GM19025 (cell line): ENCODE data around the gene NUBP2.
A peak's percentile ranks its signal among the peaks of the same experiment; 100 is the strongest.

Source experiments
- ATAC-seq: cut with Tn5 transposase; IDR thresholded peaks from one replicate; pipeline ENCODE4 v1.9.1; 2021; ENCODE audit warnings: mild to moderate bottlenecking, low read depth, moderate library complexity; ENCODE audit not compliant: unreplicated experiment

Gene NUBP2

DNA sequence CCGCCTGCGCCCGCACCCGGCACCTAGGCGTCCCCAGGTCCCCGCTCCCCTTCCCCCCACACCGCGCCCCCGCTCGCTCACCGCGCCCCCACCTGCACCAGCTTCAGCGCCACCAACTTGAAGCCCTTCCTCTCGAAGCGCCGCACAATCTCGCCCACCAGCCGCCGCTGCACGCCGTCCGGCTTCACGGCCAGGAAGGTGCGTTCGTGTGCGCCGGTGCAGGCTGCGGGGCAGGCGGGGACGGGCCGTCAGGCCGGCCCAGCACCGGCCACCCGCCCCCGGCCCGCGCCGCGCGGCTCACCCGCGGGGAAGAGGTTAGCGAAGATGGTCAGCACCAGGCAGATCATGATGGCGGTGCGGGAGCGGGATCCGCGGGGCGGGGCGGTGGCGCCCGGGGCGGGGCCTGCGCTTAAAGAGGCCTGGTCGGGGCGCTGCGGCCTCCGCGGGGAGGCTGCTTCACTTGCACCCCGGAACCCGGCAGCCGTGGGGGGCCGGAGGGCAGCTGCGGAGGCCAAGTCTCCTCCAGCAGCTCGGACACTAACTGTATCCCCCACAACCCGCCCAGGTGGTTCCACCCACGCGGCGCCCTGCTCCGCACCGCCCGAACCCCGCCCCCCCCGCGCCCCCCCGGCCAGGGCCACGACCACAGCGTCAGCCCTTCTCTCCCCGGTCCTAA, 11.4 kb upstream of the NUBP2 start, which contains the start of gene NME3:
TSS of gene NME3 (minus strand) at position 356 of the 676 bp plus-strand sequence. CDS start at position 347, 9 bp downstream.
- no peak for ATAC-seq

DNA sequence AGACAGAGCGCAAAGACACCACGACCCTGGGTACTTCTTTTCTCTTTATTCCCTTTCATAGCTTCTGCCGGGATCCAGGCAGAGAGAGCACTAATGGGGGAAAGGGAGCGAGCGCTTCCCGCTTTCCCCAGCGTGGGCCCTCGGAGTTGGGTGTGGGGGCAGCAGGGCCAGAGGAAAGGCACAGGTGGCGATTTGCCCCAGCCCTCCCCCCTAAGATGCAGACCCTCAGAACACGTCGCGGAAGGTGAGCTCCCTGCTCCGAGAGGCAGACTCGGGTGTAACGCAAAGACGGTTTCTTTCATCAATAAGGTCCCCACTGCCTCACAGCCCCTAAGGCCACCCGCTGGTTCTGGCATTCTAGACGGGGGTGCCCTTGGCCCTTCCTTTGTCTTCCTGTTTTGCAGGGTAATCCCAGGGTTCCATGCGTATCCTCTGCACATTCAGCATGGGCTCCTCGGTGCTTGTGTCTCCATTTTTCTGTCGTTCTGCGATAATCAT, 10.8 kb upstream of the NUBP2 start:
- no peak for ATAC-seq

DNA sequence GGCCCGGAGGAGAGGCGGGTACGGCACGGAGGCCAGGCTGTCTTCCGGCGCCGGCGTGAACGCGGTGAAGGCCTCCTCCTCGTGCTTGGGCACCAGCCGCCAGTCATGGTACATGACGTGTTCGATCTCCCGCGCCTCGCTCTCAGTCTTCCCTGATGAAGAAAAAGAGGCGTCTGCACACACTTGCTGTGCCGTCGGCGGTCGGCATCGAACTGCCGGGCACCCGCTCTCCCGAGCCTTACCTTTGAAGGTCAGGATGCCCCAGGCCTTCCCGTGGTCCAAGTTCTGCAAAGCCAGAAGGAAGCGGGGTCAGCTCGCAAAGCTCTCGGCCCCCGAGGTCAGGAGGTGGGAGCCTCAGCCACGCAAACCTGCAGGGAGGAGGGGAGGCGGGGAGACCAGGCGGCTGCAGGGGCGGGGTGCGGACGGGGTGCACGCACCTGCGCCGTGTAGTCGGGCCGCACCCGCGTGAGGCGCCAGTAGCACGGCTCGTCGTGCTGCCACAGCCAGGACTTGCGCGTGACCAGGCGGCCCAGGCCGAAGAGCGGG, 10.3 kb upstream of the NUBP2 start, which contains the start of gene EME2:
TSS of gene EME2 (plus strand) at position 449 of the 546 bp plus-strand sequence. CDS start 418 bp downstream, outside the sequence.
- ATAC-seq, result peak; percentile 5

DNA sequence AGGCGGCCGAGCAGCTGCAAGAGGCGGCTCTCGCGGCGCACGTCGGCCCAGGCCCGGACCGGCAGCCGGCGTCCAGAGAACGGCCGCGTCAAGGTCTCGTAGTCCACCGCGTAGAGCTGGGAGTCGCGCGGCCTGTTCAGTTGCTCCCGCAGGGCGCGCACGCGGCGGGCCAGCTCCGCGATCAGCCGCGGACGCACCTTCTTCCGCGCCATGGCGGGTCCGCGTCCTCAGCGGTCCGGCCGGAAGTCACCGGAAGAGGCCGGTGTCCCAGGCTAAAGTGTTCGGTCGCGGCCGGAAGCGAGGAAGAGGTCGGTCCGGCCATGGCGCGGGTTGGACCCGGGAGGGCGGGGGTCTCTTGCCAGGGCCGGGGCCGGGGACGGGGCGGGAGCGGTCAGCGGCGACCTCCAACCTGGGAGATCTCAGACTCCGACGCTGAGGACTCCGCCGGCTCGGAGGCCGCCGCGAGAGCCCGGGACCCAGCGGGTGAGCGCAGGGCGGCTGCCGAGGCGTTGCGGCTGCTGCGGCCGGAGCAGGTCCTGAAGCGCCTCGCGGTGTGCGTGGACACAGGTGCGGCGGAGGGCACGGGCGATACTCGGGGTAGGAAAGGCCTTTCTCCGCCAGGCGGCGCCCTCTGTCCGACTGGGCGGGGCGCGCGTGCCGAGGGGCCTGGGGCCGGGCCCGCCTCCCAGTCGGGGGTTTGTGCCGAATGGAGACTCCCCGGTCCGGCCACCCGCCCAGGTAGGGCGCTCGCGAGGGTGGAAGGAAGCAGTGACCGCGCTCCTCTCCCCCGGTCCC, 9.7 kb upstream of the NUBP2 start, which contains the start of gene MRPS34:
TSS of gene MRPS34 (minus strand) at position 227 of the 795 bp plus-strand sequence. CDS start at position 212, 15 bp downstream.
- ATAC-seq, result peak; percentile 41

DNA sequence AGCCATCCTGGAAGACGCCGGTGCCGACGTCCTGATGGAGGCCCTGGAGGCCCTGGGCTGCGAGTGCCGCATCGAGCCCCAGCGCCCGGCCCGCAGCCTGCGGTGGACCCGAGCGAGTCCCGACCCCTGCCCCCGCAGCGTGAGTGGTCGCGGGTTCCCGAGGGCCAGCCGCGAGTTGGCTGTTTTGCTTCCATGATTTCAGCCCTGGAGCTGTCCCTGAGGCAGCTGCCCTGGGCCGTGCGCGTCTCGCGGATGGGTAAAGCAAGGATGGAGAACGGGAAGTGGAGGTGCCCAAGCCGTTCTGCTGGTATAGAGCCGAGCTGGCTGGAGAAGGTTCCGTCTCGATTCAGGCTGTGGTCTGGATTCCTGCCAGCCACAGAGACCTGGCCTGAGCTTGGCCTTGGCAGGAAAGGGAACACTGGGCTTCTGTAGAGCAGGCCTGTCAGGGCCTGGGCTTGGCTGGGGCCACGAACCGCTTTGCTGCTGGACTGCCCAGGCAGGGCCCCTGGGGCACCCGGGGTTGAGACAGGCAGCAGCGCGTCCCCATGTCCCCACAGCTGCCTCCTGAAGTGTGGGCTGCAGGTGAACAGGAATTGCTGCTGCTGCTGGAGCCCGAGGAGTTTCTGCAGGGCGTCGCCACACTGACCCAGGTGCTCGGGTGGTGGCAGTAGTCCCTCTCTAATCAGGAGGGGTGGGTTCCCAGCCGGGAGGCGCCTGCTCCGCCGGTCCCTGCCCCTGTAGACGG, 8.9 kb upstream of the NUBP2 start:
- no peak for ATAC-seq

DNA sequence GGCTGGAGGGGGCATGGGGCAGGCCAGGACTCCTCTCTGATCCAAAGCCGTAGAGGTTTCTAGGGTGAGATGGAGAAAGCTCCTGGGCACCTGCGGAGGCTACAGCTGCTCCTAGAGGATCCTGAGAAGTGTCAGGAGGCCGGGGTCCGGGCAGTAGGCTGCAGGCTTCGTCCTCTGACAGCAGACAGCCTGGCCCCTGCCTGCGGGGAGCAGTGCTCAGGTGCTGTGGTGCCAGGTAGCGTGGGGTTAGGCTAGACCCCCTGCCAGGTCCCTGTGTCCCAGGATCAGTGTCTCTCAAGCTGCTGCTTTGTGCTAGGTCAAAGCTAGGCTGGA, 8.3 kb upstream of the NUBP2 start:
- ATAC-seq, result no peak

DNA sequence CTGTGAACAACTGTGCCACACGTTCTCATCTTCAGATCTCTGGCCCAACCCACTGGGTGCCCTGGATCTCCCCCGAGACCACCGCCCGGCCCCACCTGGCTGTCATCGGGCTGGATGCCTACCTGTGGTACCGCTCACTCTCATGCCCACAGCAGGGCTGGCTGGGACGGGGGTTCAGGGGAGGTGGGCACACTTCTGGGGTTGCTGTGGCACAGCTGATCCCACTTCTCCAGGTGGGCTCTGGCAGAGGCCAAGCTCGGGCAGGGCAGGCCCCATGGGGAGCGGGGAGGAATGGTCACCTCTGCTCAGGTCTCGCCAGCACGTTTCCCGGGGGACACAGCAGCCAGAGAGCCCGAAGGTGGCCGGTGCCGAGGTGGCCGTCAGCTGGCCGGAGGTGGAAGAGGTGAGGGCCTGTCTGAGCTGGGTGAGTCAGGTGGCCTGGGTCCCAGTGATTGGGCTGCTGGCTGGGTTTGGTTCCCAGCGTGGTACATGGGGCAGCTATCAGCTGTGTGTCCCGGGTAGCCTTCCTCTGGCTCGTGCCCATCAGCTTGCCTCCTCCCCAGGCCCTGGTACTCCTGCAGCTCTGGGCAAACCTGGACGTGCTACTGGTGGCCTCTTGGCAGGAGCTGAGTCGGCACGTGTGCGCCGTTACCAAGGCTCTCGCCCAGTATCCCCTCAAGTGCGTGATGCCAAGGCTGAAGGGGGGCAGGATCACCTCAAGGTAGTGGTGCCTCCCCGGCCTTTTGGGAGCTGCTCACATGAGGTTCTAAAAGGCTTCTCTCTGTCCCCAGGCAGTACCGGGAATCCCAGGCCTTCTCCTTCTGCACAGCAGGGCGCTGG, 7.5 kb upstream of the NUBP2 start:
- ATAC-seq, result no peak

DNA sequence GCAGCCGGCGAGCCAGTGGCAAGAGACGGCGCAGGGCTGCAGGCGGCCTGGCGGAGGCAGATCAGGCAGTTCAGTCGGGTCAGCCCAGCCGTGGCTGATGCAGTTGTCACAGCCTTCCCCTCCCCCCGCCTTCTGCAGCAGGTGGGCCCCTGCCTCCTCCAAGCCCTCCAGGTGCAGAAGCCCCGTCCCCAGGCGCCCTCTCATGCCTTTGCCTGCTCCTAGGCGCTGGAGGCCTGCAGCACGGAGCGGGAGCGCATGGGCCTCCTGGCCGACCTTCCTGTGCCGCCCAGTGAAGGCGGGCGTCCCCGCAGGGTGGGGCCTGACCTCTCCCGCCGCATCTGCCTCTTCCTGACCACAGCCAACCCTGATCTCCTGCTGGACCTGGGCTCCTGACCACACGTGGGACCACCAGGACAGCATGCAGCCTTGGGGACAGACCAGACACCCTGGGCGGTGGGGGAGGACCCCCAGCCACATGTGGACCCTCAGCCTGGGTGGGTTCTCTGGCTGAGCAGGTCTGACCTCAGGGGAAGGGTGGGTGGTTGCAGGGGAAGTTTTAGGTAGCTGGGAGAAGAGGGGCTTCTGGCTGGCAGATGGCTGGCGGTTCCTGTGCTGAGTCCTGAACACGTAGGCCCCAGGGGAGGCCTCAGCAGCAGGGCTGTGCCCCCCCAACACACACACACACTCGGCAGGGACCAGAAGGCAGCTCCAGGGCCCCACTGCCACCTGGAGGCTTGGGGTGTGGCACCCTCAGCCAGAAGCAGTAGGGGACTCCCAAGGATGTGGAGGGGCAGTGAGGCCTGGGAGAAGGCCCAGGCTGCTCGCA, 6.7 kb upstream of the NUBP2 start:
- no peak for ATAC-seq

DNA sequence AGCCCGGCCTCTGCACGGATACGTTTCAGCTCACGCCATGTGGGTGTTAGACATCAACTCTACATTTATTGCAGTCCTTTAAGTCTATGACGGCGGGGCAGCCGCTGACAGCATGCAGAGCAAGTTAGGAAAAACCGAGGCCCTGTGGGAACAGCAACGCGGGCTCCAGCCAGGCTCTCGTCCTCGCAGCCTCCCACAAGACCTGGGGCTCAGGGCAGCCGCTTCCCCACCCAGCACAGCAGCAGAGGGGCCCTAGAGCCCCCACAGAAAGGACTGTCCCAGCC, 6.1 kb upstream of the NUBP2 start:
- no peak for ATAC-seq

DNA sequence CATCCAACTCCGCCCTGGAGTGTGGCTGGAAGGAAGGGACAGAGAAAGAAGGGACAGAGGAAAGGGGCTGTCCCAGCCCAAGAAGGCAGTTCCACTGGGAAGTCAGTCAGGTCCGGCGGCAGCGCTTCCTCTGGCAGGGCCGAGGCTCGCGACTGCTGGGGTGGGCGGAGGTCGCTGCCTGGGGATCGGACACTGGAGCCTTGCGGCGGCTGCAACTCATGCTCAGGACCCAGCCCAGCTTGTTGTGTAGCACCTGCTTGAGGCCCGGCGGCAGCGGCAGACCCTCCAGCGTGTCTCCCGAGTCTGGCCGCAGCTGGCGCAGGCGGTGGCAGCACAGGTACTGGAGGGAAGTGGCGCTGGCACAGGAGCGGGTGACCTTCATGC, 5.8 kb upstream of the NUBP2 start:
- ATAC-seq, result no peak

DNA sequence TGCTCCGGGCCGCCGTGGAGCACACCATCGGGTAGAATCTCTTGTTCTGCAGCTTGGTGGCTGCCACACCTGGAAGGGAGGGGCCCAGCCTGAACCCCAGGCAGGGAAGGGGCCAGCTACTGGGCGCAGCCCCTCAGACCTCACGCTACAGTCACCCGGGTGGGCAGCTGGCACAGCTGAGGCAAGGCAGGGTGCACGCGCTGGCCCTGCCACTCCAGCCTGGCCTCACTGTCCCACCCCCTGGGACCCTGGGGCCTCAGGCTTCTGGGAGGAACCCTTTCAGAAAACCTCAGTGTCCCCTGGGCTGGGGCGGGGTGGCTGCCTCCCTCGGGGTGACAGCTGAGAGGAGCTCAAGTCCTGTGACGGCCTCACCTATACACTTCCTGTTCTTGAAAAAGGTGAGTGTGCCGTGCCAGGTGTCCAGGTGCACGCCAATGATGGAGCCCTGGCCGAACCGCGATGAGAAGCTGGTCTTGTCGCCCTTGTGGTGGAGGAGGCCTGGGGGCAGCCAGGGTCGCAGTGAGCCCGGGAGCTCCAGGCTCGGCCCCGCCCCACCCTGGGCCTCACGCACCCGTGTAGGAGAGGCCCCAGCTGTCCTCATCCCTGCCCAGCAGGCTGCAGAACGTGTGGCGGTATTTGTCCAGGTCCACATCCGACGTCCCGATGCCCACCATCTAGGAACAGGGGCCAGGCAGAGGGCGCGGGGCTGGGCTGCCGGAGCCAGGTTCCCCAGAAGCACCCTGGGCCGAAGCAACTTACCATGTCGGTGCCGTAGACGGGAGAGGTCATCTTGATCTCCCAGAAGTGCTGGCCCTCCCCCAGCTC, 5.2 kb upstream of the NUBP2 start:
- ATAC-seq, result no peak

DNA sequence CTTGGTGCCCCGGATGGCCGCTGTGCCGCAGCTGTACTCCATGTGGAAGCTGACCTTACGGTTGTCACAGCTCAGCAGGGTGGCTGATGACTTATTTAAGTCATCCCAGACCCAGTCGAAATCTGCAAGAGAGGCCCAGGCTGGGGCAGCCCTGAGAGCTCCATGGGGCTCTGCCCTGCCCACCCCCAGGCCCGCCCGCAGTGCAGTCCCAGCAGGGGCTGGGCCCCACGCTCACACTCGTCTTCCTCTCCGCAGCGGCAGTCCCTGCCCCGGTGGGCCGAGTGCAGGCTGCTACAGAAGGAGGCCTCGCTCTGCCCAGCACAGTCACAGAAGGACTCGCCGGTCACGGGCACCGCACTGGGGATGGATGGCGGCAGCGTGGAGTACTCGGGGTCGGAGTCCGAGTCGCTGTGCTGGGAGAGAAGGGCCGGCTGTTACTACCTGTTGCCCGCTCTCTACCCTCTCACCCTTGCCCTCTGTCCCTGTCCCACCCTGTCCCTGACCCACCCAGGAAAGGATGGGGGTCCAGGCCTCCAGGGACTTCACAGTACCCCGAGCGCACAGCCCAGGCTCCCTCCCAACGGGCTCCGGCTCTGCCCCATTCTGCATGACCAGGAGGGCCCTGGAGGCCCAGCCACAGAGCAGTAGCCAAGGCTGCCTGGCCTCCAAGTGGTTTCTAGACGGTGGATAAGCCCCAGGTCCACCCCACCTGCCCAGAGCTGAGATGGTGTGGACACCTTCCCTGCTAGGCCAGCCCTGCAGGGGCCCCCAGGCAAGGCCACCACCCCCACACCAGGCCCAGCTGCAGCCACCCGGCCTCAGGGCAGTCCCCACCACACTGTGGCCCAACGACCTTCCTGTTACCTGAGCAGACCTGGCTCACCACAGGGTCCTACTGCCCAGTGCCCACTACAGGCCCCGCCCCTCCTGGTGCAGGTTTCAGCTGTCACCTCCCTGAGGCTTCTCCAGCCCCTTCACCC, 4.3 kb upstream of the NUBP2 start:
- ATAC-seq, result no peak

DNA sequence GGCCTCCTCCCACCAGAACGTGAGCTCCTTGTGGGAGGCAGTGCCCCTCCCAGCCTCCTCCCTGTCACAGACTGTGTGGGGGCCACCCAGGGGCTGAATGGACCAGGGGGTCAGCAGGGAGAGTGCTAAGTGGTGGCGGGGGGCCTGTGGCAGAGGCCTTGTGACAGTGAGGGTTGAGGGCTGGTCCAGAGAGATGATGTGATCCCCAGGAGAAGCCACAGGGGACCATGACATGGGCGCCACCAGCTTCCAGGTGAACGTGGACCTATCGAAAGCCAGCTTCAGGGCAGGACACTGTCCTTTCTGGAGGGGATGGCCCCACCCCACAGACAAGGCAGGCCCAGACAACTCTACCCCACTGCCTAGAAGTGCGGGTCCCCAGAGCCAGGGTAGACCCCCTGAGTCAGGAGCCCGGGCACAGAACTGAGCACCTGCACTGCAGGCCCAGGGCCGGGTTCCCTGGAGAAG, 3.5 kb upstream of the NUBP2 start:
- ATAC-seq, result no peak

DNA sequence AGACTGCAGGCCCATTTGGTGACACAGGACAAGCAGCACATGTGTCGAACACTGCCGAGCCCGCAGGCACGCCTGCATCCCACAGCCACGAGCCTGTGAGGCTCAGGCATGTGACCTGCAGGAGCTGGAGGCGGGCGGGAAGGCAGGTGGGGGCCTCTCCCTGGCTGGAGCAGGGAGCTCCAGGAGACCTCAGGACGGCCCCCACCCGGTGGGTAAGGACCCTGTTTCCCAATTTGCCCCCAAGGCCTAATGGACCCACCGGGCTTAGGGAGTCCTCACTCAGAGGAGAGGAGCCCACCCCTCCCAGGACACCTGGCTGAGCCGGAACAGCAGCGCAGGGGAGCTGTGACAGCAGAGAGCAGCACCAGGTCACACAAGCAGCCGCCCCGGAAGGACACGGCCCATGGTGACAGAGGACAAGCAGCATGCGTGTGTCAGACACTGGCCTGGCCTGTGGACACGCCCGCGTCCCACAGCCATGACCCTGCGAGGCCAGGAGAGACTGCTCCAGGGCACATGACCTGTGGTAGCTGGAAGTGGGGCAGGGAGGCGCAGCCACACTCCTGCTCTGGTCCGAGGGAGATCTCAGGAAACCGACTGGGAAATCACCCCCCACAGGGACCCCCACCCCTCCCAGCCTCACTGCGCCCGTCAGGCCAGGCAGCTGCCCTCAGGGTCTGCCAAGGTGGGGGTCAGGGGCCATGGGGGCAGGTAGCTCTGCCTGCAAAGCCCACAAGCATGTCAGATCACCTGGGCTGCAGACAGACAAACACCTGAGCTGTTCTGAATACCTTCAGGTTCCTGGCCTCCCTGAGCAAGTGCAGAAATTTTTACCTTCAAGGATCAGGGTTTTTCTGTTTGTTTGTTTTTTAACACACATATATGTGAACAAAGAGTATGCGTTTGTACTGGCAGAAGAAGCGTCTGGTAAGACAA, 2.8 kb upstream of the NUBP2 start:
- ATAC-seq, result no peak

DNA sequence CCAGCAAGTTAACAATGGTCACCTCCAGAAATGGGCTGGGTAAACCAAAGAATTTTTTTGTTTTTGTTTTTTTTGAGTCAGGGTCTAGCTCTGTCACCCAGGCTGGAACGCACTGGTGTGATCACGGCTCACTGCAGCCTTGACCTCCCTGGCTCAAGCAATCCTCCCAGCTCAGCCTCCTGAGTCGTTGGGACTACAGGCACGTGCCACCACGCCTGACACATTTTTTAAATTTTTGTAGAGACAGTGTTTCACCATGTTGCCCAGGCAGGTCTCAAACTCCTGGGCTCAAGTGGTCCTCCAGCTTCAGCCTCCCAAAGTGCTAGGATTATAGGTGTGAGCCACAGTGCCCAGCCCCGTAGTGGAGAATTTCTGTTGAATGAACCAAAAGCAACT, 2.1 kb upstream of the NUBP2 start:
- no peak for ATAC-seq

DNA sequence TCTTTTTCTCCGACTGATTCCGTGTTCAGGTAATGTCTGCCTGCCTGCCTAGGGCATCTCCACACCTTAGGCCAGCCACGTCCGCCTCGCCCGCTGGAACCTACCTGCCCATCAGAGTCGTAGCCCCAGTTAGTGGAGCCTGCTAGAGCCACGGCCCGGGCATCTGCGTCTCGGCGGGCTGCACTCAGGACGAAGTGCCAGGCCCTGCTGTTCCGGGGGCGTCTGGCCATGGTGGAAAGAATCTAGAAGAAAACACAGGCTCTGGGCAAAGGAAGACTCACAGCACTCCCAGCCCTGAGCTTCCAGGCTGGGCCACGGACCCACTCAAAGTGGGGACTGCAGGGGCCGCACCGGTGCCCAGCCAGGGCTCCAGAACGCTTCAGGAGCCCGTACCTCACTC, 1.5 kb upstream of the NUBP2 start:
- no peak for ATAC-seq
